Nephron (organoid): ENCODE measurements around the gene ZCCHC2.

Source experiments
- H3K27ac Mint-ChIP-seq, 3 experiments: 2 replicates each; pipeline ENCODE4 v1.8.0; 2020; ENCODE audit warnings: mixed read lengths in 3 of 3, mild to moderate bottlenecking in 2 of 3, moderate library complexity in 1 of 3
- H3K27me3 Mint-ChIP-seq: 2 replicates; pipeline ENCODE4 v1.8.0; 2021; ENCODE audit warnings: low read depth, mild to moderate bottlenecking, moderate library complexity, mixed read lengths
- H3K36me3 Mint-ChIP-seq: 2 replicates; pipeline ENCODE4 v1.8.0; 2020; ENCODE audit warnings: low read depth, mixed read lengths
- H3K4me1 Mint-ChIP-seq: 2 replicates; pipeline ENCODE4 v1.8.0; 2020; ENCODE audit warnings: mixed read lengths
- H3K4me3 Mint-ChIP-seq, 3 experiments: 2 replicates each; pipeline ENCODE4 v1.8.0; 2020; ENCODE audit warnings: mild to moderate bottlenecking in 3 of 3, mixed read lengths in 3 of 3, moderate library complexity in 2 of 3
- H3K9me3 Mint-ChIP-seq: 2 replicates; pipeline ENCODE4 v1.8.0; 2020; ENCODE audit warnings: mixed read lengths
- CTCF ChIP-seq, 3 experiments: fragments of 200-600 bp; sonication (generic); IDR thresholded peaks; one replicate each; pipeline ENCODE4 v1.5.0; 2021; ENCODE audit warnings: antibody characterized with exemption in 3 of 3; ENCODE audit not compliant: unreplicated experiment in 3 of 3

The ZCCHC2 gene

DNA sequence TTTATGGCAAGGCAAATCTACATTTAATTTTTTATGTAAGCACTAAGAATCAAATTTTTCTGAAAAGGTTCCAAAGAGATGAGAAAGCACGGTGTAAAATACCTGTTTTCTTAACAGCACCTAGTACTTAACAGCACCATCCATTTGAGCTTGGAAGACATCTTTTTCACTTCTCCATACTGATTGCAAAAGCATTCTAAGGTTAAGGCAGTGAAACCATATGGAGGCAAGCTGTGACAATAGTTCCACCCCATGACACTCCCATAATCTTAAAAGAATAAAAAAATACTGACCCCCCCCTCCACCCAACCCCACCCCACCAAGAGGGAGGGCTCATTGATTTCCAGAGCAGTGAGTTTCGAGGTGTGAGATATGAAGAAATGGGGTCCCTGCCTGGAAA is 60.6 kb downstream of the ZCCHC2 start:
- H3K4me3 Mint-ChIP-seq = no peak overlapping the region
- peaks cover 12% of the 10 kb centered on the region for H3K4me1 Mint-ChIP-seq
- peaks cover 30% of the 10 kb centered on the region for H3K36me3 Mint-ChIP-seq
- TF ChIP-seq CTCF (IDR thresholded peaks at IDR 0.05; ENCODE audit: unreplicated experiment in 3 of 3) = no peak
- H3K9me3 Mint-ChIP-seq = no peaks in the 10 kb centered on the region
- no peak overlapping the region for H3K27ac Mint-ChIP-seq
- peaks cover 14% of the 10 kb centered on the region for H3K27me3 Mint-ChIP-seq

- Mint-ChIP-seq H3K9me3 (no peaks in the 10 kb centered on the region), H3K36me3 (peaks cover 22% of the 10 kb centered on the region), H3K4me3 (peak overlapping the region; percentile 40 to 61 (median 58)), H3K27me3 (peaks cover 14% of the 10 kb centered on the region), H3K27ac (peak overlapping the region; percentile 13 to 28 (median 22)), H3K4me1 (peaks cover 11% of the 10 kb centered on the region)
- peak; percentile 94 to 98 (median 95) for TF ChIP-seq CTCF (IDR thresholded peaks at IDR 0.05; ENCODE audit: unreplicated experiment in 3 of 3)
Observed at GRCh38 chr18:62584241-62585120, 61.7 kb downstream of the ZCCHC2 start.

DNA sequence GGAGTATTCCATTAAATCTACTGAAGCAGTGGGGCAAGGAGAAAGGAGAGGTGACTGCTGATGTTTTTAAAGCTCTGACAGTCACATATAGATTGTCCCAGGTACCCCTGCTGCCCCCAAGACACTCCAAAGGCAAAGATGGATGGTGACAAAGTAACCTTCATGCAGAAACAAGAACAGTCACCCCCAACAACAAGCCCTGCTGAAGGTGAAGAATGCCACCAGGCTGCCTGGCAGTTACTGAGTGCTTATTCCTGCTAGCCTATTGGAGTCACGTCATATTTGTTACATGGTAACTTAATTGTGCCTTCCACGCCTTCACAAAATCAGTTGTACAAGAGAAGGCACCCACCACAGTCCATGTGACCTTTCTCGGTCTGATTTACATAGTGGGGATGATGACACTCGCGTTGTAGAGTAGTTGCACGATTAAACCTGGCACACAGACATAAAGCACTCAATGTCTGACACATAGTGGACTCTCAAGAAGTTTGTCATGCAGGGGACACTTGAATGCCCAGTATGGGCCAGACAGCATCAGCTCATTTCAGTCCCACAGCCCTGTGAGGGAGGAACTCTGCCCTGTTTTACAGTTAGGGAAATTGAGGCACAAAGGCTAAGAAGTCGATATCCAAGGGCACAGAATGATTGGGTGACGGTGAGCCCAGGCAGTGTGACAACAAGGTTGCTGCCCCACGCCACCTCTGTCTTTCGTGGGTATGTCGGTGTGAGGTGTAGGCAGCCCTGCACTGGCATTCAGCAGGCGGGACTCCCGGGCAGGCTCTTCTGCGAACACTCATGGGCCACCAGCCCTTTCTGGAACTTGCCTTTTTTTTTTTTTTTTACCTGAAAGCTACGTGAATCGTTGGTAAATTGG is 62.7 kb downstream of the ZCCHC2 start:
- H3K4me1 Mint-ChIP-seq = peaks cover 11% of the 10 kb centered on the region
- no peak overlapping the region for H3K27ac Mint-ChIP-seq
- no peaks in the 10 kb centered on the region for H3K9me3 Mint-ChIP-seq
- no peak for TF ChIP-seq CTCF (IDR thresholded peaks at IDR 0.05; ENCODE audit: unreplicated experiment in 3 of 3)
- peaks cover 14% of the 10 kb centered on the region for H3K27me3 Mint-ChIP-seq
- peaks cover 16% of the 10 kb centered on the region for H3K36me3 Mint-ChIP-seq
- H3K4me3 Mint-ChIP-seq = no peak overlapping the region

DNA sequence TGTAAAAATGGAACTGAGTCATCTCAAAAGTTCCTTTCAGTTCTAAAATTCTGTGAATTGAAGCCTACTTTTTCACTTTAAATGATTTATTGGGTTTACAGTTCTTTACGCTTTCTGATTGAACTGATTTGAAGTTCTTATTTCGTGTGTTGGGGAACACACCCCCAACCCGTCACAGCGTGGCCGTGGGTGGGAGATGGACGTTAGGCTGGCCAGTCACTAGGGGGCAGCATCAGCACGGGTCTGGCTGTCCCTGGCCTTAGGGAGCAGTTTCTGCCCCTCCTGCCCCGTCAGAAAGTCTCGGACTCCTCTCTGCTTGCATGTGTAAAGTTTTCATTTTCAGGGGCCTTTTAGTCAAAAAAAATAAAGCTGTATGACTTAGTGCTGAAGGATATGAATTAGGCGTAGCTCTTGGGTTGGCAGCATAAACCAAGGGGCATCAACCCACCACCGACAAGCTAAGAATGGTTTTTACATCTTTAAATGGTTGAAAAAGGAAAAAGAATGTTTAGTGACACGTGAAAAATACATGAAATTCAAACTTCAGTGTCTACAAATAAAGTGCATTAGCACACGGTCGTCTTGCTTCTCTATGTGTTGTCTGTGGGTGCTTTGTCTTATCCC is 63.4 kb downstream of the ZCCHC2 start:
- H3K9me3 Mint-ChIP-seq = no peaks in the 10 kb centered on the region
- peak; percentile 82 to 88 (median 83) for TF ChIP-seq CTCF (IDR thresholded peaks at IDR 0.05; ENCODE audit: unreplicated experiment in 3 of 3)
- peaks cover 16% of the 10 kb centered on the region for H3K36me3 Mint-ChIP-seq
- H3K27me3 Mint-ChIP-seq = peaks cover 14% of the 10 kb centered on the region
- peak overlapping the region in 1 of 3 experiments; percentile 14 for H3K4me3 Mint-ChIP-seq
- peaks cover 11% of the 10 kb centered on the region for H3K4me1 Mint-ChIP-seq
- H3K27ac Mint-ChIP-seq = no peak overlapping the region

DNA sequence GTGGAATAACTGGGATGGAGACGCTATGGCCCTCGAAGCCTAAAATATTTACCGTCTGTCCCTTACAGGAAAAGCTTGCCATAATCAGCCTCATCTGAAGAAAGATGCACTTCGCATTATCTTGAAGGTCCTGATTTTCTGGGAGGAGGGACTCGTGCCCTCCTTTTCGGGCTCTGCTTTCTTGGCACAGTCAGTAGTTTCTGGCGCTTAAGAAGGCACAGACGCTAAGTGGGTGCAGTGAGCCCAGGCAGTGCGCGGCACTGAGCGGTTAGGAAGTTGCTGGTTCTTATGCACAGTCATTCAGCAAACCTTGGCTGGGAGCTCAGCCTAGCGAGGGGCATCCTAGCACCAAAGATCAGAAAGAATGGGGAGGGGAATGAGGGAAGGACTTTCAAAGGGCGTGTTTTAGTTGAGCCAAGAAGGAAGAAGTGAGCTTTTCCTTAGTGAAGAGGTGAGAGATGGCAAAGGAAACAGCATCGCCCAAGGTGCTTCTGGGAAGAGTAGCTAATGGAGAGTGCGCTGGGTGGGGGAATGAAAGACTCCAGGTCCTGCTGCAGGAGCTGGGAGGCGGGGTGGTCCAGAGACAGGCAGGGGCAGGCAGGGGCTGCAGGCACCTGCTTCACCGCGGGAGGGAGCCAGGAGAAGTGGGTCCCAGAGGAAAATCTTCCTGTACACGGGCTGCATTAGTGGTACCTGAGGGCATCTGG is 64.1 kb downstream of the ZCCHC2 start:
- H3K36me3 Mint-ChIP-seq = peaks cover 13% of the 10 kb centered on the region
- TF ChIP-seq CTCF (IDR thresholded peaks at IDR 0.05; ENCODE audit: unreplicated experiment in 3 of 3) = no peak
- no peak overlapping the region for H3K27ac Mint-ChIP-seq
- peaks cover 11% of the 10 kb centered on the region for H3K4me1 Mint-ChIP-seq
- H3K9me3 Mint-ChIP-seq = no peaks in the 10 kb centered on the region
- no peak overlapping the region for H3K4me3 Mint-ChIP-seq
- peaks cover 19% of the 10 kb centered on the region for H3K27me3 Mint-ChIP-seq
